NCI-H526 treated with DMSO at 0.1 percent for 48 hours (cell line): ENCODE data around the gene OAS2.

Source experiments
- DNase-seq: peaks from one replicate; lab custom pipeline; 2025; lab: John Stamatoyannopoulos, UW

The OAS2 gene

DNA sequence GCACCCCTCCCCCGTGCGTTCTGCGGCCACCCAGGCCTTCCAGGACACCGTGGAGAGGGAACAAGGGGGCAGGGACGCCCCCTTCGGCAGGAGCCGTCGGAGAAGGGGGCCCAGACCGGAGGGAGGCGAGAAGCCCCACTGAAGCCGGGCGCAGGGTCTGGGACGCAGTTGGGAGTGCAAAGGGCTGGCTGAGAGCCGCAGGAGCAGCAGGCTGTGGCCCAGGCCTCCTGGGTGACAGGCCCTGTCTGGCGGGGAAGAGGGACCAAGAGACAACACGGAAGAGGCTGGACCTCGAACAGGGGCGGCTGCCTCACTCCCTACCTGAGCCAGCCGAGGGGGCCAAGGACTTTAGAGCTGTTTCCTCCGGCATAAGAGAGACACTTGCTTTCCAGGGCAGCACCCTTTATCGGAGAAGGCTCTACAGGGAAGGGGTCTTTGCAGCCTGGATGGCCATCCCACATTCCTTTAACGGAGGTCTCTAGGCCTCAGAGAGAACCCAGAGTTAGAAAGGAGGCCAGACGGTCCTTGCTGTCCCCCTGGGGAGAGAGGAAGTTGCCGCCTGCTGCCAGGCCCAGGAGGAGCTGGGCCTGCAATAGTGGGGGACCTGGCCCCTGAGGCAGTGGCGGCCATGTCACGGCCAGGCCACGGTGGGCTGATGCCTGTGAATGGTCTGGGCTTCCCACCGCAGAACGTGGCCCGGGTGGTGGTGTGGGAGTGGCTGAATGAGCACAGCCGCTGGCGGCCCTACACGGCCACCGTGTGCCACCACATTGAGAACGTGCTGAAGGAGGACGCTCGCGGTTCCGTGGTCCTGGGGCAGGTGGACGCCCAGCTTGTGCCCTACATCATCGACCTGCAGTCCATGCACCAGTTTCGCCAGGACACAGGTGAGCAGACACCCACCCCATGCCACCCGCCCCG lies 79.5 kb downstream of the OAS2 start:
- no peak for DNase-seq

GRCh38 chr12:113058553-113058952 lies 80.2 kb downstream of the OAS2 start:
- no peak for DNase-seq

DNA sequence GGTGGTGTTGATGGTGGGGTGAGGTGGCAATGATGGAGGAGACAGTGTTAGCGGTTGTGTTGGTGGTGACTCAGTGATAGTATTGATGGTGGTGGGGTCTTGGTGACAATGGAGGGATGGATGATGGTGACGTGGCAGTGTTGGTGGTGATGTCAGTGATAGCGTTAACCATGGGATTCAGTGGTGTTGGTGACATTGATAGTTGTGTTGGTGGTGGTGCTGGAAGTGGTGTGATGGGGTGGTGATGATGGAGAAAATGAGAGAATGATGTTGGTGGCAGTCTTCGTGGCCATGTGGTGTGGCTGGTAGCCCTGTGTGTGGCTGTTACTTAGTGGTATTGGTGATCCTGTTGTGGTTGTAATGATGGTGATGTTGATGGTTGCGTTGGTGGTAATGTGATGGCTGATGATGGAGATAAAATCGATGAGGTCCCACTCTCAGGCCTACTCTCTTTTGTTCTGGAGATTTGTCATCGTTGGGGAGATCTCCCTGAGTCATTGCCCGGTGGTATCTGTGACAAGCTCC lies 80.8 kb downstream of the OAS2 start:
- no peak for DNase-seq

- DNase-seq: no peak
Observed at GRCh38 chr12:113060336-113060960, 82.1 kb downstream of the OAS2 start.

- no peak for DNase-seq
Observed at GRCh38 chr12:113061061-113061694, 82.9 kb downstream of the OAS2 start.
